ENCODE measurements around the gene CKLF.

GRCh38 chr16:66563574-66564334 is 11.4 kb downstream of the CKLF start:
- no peak for TF ChIP-seq POLR2A (IDR thresholded peaks at IDR 0.05)
- no peak for TF ChIP-seq CTCF (IDR thresholded peaks at IDR 0.05)
